KMS-11 (cell line): ENCODE measurements around the gene XRCC2.

Experiments
- H2AFZ ChIP-seq: fragments of 200-600 bp; sonication (generic); 2 replicates; pipeline ENCODE4 v1.6.1; 2016; ENCODE audit warnings: antibody characterized with exemption, mixed run types, low read depth
- H3K27ac ChIP-seq: fragments of 200-600 bp; sonication (generic); 2 replicates; pipeline ENCODE4 v1.6.1; 2016; ENCODE audit warnings: mild to moderate bottlenecking, mixed run types
- H3K27me3 ChIP-seq: fragments of 200-600 bp; sonication (generic); 2 replicates; pipeline ENCODE4 v1.6.1; 2017; ENCODE audit warnings: mild to moderate bottlenecking, low read depth, mixed run types, moderate library complexity; ENCODE audit not compliant: insufficient read depth
- H3K36me3 ChIP-seq: fragments of 200-600 bp; sonication (generic); 2 replicates; pipeline ENCODE4 v1.6.1; 2017; ENCODE audit warnings: mild to moderate bottlenecking, mixed run types; ENCODE audit not compliant: insufficient read depth
- H3K4me1 ChIP-seq: fragments of 200-600 bp; sonication (generic); 2 replicates; pipeline ENCODE4 v1.6.1; 2016; ENCODE audit warnings: mild to moderate bottlenecking, low read depth, mixed run types; ENCODE audit not compliant: poor library complexity, severe bottlenecking
- H3K4me2 ChIP-seq: fragments of 200-600 bp; sonication (generic); 2 replicates; pipeline ENCODE4 v1.7.0; 2016; ENCODE audit warnings: mild to moderate bottlenecking, mixed run types
- H3K4me3 ChIP-seq: fragments of 200-600 bp; sonication (generic); IDR thresholded peaks from 2 replicates; pipeline ENCODE4 v1.6.1; 2017; ENCODE audit warnings: low read depth, low read length, mixed read lengths; ENCODE audit not compliant: insufficient read depth
- H3K79me2 ChIP-seq: fragments of 200-600 bp; sonication (generic); 2 replicates; pipeline ENCODE4 v1.6.1; 2016; ENCODE audit warnings: low read depth, mixed run types; ENCODE audit not compliant: insufficient read depth
- H3K9ac ChIP-seq: fragments of 200-600 bp; sonication (generic); 2 replicates; pipeline ENCODE4 v1.6.1; 2016; ENCODE audit warnings: mild to moderate bottlenecking, mixed run types
- H4K20me1 ChIP-seq: fragments of 200-600 bp; sonication (generic); 2 replicates; pipeline ENCODE4 v1.6.1; 2016; ENCODE audit warnings: mild to moderate bottlenecking, mixed run types; ENCODE audit not compliant: insufficient read depth
- CTCF ChIP-seq: fragments of 200-600 bp; sonication (generic); conservative IDR thresholded peaks from 2 replicates; pipeline ENCODE4 v1.6.1; 2017; ENCODE audit warnings: low read depth, mild to moderate bottlenecking, antibody characterized with exemption, low read length, moderate library complexity, mixed read lengths

The XRCC2 gene

GRCh38 chr7:152637920-152638580 is 37.9 kb downstream of the XRCC2 start:
- Histone ChIP-seq H3K4me3 (no peak overlapping the region), H4K20me1 (no peaks in the 10 kb centered on the region), H3K27me3 (no peaks in the 10 kb centered on the region), H3K36me3 (no peaks in the 10 kb centered on the region), H3K4me2 (no peak overlapping the region), H3K79me2 (no peaks in the 10 kb centered on the region), H3K9ac (no peak overlapping the region), H3K27ac (no peak overlapping the region), H2AFZ (no peak overlapping the region), H3K4me1 (no peaks in the 10 kb centered on the region)
- TF ChIP-seq CTCF = no peak

GRCh38 chr7:152637161-152637560 is 38.8 kb downstream of the XRCC2 start:
- no peak overlapping the region for H3K4me3 ChIP-seq
- no peaks in the 10 kb centered on the region for H3K4me1 ChIP-seq
- no peak for TF ChIP-seq CTCF
- H4K20me1 ChIP-seq = no peaks in the 10 kb centered on the region
- no peaks in the 10 kb centered on the region for H3K79me2 ChIP-seq
- no peak overlapping the region for H3K4me2 ChIP-seq
- H3K27me3 ChIP-seq = no peaks in the 10 kb centered on the region
- no peak overlapping the region for H2AFZ ChIP-seq
- H3K9ac ChIP-seq = no peak overlapping the region
- no peak overlapping the region for H3K27ac ChIP-seq
- no peaks in the 10 kb centered on the region for H3K36me3 ChIP-seq

GRCh38 chr7:152636441-152636840 is 39.5 kb downstream of the XRCC2 start:
- no peaks in the 10 kb centered on the region for H3K79me2 ChIP-seq
- H3K4me3 ChIP-seq = no peak overlapping the region
- no peak for TF ChIP-seq CTCF
- H2AFZ ChIP-seq = no peak overlapping the region
- H3K4me2 ChIP-seq = no peak overlapping the region
- no peaks in the 10 kb centered on the region for H3K4me1 ChIP-seq
- no peak overlapping the region for H3K27ac ChIP-seq
- H3K9ac ChIP-seq = no peak overlapping the region
- no peaks in the 10 kb centered on the region for H3K36me3 ChIP-seq
- no peaks in the 10 kb centered on the region for H4K20me1 ChIP-seq
- H3K27me3 ChIP-seq = no peaks in the 10 kb centered on the region

GRCh38 chr7:152633504-152633903 is 42.4 kb downstream of the XRCC2 start:
- Histone ChIP-seq H3K4me3 (no peak overlapping the region), H3K79me2 (no peaks in the 10 kb centered on the region), H4K20me1 (no peaks in the 10 kb centered on the region), H3K9ac (no peak overlapping the region), H2AFZ (no peak overlapping the region), H3K4me2 (no peak overlapping the region), H3K4me1 (no peaks in the 10 kb centered on the region), H3K36me3 (no peaks in the 10 kb centered on the region), H3K27ac (no peak overlapping the region), H3K27me3 (no peaks in the 10 kb centered on the region)
- no peak for TF ChIP-seq CTCF
